ENCODE data around the gene SFT2D3. TPM values are rescaled to one million over a fixed set of nuclear protein-coding genes. Genes with fewer than 3 reads are reported as not detected.
A peak's percentile ranks its signal among the peaks of the same experiment; 100 is the strongest.

The SFT2D3 gene
- total RNA-seq, 4 donors from 2014 or later: 3.3 to 10.5 (median 5.9) TPM

DNA sequence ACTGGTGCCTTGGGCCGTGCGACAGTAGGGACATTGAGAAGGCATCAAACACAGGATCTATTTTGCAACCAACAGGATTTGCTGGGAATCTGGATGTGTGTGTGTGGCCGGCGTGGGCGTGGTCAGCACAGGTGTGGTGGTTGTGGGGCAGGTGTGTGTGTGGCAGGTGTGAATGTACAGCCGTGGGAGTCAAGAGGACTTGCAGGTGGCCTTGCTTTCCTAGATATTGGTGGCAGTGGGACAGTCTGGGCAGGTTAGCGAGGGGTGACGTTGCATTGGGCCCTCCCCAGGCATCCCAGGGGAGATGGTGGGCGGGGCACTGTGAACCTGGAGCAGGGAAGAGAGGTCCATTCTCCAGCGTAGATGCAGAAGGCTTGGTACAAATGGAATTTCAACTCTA is 22.8 kb upstream of the SFT2D3 start:
- intact Hi-C loops (cut with DNase I): no loop called here
- DNase-seq: no peak

DNA sequence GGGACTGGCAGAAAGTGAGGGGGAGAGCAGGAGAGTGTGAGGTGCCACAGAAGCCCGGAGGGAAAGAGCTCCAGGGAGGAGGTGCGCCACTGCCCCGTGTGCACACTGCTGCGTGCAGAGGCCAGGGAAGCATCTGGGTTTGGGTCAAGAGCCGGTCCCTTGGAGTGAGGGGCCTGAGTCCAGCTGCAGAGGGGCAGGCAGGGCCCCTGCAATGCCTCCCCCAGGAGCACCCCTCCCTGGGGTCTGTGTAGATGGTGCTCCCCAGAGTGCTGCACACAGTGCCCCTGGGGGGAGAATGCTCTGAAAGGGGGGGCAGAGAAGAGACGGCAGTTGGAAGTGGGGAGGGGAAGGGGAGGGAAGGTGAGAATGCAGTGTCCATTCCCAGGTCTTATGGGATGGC is 22.3 kb upstream of the SFT2D3 start:
- no peak for TF ChIP-seq POLR2A (IDR thresholded peaks at IDR 0.05)
- TF ChIP-seq, protein P1, sequence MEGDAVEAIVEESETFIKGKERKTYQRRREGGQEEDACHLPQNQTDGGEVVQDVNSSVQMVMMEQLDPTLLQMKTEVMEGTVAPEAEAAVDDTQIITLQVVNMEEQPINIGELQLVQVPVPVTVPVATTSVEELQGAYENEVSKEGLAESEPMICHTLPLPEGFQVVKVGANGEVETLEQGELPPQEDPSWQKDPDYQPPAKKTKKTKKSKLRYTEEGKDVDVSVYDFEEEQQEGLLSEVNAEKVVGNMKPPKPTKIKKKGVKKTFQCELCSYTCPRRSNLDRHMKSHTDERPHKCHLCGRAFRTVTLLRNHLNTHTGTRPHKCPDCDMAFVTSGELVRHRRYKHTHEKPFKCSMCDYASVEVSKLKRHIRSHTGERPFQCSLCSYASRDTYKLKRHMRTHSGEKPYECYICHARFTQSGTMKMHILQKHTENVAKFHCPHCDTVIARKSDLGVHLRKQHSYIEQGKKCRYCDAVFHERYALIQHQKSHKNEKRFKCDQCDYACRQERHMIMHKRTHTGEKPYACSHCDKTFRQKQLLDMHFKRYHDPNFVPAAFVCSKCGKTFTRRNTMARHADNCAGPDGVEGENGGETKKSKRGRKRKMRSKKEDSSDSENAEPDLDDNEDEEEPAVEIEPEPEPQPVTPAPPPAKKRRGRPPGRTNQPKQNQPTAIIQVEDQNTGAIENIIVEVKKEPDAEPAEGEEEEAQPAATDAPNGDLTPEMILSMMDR (IDR thresholded peaks at IDR 0.05): no peak
- intact Hi-C loops (cut with DNase I): no loop called here
- peaks cover 11 to 70% (median 11%) of the 10 kb centered on the region in 3 donors for H3K4me1 ChIP-seq
- H3K36me3 ChIP-seq: no peaks in the 10 kb centered on the region
- no peak overlapping the region for H3K27ac ChIP-seq
- peaks cover 0 to 35% (median 0%) of the 10 kb centered on the region in 4 donors for H3K27me3 ChIP-seq
- no peaks in the 10 kb centered on the region for H3K9me3 ChIP-seq
- no peak overlapping the region for H3K4me3 ChIP-seq
- 81 to 86% methylated on average over 6 of the region's 6 CpGs for WGBS, 2 donors
- no peak for DNase-seq

More for the DNA sequence above, 22.8 kb upstream of the SFT2D3 start:
- no peak overlapping the region for H3K4me3 ChIP-seq
- peaks cover 0 to 40% (median 0%) of the 10 kb centered on the region in 4 donors for H3K27me3 ChIP-seq
- H3K9me3 ChIP-seq: no peaks in the 10 kb centered on the region
- no peaks in the 10 kb centered on the region for H3K36me3 ChIP-seq
- WGBS, 2 donors: 67 to 71% methylated on average over 8 to 10 of the region's 10 CpGs
- peaks cover 11 to 70% (median 11%) of the 10 kb centered on the region in 3 donors for H3K4me1 ChIP-seq
- TF ChIP-seq, protein P1 (IDR thresholded peaks at IDR 0.05): no peak
- TF ChIP-seq POLR2A (IDR thresholded peaks at IDR 0.05): no peak
- H3K27ac ChIP-seq: no peak overlapping the region

DNA sequence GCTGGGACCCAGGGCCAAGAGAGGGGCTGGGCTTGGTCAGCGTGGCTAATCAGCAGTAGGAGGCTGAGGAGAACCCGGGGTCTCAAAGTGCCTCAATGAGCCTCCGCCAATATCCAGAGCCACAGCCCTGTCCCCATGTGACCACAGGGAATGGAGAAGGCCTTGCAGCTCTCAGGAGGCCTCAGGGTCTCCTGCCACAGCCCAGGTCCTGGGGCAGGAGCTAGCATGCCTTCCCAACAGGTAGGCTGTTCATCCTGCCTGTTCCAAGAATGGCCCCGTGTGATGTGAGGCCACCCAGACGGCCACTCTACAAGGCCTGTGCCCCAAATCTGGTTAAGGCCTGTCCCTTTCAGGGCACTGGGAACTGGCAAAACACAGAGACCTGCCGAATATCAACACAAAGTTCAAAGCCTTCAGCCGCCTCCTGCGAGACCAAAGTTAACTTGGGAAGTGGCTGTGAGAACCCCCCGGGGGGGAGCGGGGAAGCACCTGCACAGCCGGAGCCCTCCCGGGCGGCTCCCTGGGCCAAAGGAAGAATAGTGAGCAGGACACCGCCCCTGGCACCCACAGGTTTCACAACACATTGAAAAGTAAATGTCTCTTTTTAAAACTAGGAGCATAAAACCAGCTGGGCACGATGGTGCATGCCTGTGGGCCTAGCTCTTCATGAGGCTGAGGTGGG is 21.5 kb upstream of the SFT2D3 start:
- Histone ChIP-seq H3K36me3 (no peaks in the 10 kb centered on the region), H3K4me1 (peaks cover 5 to 65% (median 11%) of the 10 kb centered on the region in 3 donors), H3K4me3 (no peak overlapping the region), H3K9me3 (no peaks in the 10 kb centered on the region), H3K27me3 (peaks cover 0 to 27% (median 0%) of the 10 kb centered on the region in 4 donors), H3K27ac (no peak overlapping the region)
- TF ChIP-seq POLR2A (IDR thresholded peaks at IDR 0.05): no peak
- TF ChIP-seq, protein P1 (IDR thresholded peaks at IDR 0.05): no peak
- intact Hi-C loops (cut with DNase I): no loop called here
- no peak for DNase-seq
- WGBS, 2 donors: 60 to 67% methylated on average over 1 to 7 of the region's 15 CpGs

DNA sequence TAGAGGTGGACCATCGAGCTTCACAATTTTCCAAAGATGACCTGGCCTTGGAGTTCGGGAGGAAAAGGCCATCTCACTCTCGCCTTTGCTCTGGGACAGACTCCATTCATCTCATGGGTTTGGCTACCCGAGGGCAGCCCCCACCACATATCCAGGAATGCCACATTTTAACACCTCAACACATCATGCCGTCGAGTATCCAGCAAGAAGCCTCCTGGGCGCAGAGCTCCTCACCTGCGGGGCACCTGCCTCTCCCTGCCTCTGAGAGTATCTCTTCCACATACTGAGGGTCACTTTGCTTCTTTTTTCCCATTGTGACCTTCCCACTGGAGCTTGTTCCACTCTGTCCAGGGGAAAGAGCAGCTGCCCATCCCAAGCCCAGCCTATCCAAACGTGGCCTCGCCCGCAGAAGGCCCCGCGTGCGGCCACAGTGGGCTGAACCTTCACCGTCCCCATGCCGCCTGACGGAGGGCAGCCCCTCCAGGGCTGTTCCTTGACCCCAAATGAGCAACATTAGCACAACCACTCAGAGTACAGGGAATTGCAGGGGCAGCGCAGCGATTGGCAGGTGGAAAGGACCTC is 20.5 kb upstream of the SFT2D3 start:
- peaks cover 4 to 64% (median 7%) of the 10 kb centered on the region in 3 donors for H3K4me1 ChIP-seq
- H3K9me3 ChIP-seq: no peaks in the 10 kb centered on the region
- H3K27ac ChIP-seq: peak overlapping the region in 2 of 4 donors; percentile 17 to 57
- TF ChIP-seq, protein P1 (IDR thresholded peaks at IDR 0.05): no peak
- TF ChIP-seq POLR2A (IDR thresholded peaks at IDR 0.05): no peak
- H3K36me3 ChIP-seq: no peaks in the 10 kb centered on the region
- peak overlapping the region in 2 of 4 donors; percentile 27 to 50 for H3K4me3 ChIP-seq
- 85 to 95% methylated on average over 8 of the region's 19 CpGs for WGBS, 2 donors
- intact Hi-C loops (cut with DNase I): no loop called here
- peaks cover 0 to 17% (median 0%) of the 10 kb centered on the region in 4 donors for H3K27me3 ChIP-seq
- no peak for DNase-seq

DNA sequence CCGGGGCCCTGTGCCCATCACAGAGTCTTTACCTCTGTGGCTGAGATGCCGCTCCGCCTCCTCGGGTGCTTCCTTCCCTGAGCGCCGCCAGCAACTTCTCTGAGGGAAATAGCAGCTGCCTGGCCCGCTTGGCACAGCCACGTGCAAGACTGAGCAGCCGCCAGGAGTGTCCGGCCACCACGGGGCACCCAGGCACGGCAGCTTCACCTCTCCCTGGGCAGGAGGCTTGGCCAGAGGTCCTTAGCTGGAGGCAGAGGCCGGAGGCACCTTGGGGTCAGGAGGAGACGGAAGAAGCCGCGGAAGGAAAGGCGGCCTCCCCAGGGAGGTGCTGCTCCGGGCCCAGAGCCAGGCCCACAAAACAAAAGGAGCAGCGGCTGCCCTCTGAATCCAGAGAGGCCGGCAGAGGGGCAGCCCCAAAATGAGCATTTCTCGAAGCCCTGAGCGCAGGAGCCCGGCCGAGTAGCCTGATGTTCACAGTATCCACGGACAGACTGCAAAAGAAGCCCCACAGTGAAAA is 20.0 kb upstream of the SFT2D3 start:
- WGBS, 2 donors: 41 to 50% methylated on average over 5 to 13 of the region's 25 CpGs
- DNase-seq: no peak
- peaks cover 4 to 64% (median 7%) of the 10 kb centered on the region in 3 donors for H3K4me1 ChIP-seq
- H3K27me3 ChIP-seq: peaks cover 0 to 12% (median 0%) of the 10 kb centered on the region in 4 donors
- intact Hi-C loops (cut with DNase I): no loop called here
- no peak for TF ChIP-seq POLR2A (IDR thresholded peaks at IDR 0.05)
- peak overlapping the region in 2 of 4 donors; percentile 17 to 57 for H3K27ac ChIP-seq
- H3K4me3 ChIP-seq: peak overlapping the region in 2 of 4 donors; percentile 27 to 50
- no peaks in the 10 kb centered on the region for H3K36me3 ChIP-seq
- no peaks in the 10 kb centered on the region for H3K9me3 ChIP-seq

Measured in esophagus squamous epithelium (tissue), 5 donors.